SK-N-SH (cell line): Measurements from ENCODE around the gene TIGD3. TPM values are rescaled to one million over a fixed set of nuclear protein-coding genes. Genes with fewer than 3 reads are reported as not detected.

Source experiments
- CTCF ChIA-PET: fragments of 300-600, 350-600 bp; formaldehyde crosslinking; extraction: SDS; loops from one replicate; lab custom pipeline; 2021; lab: Yijun Ruan, JAX
- POLR2A ChIA-PET: fragments of 350-600 bp; sonication (Branson Sonifier 250); formaldehyde crosslinking; extraction: SDS; loops from one replicate; lab custom pipeline; 2020; ENCODE audit warnings: antibody characterized with exemption, inconsistent platforms; lab: Yijun Ruan, JAX
- DNase-seq: peaks from one replicate; pipeline ENCODE4 v3.0.0; 2012
- H2AFZ ChIP-seq: fragments of 200-600 bp; sonication (generic); 2 replicates; pipeline ENCODE4 v1.8.1; 2016; ENCODE audit warnings: antibody characterized with exemption, mild to moderate bottlenecking, low read depth
- H3F3A ChIP-seq: fragments of 200-600 bp; sonication (generic); replicated peaks from 2 replicates; pipeline ENCODE3; 2016; ENCODE audit warnings: antibody characterized with exemption, mild to moderate bottlenecking; ENCODE audit not compliant: insufficient read depth
- H3K27ac ChIP-seq, 2 experiments: fragments of 200-500 bp in 1 of 2; fragments of 200-600 bp in 1 of 2; sonication (Bioruptor generic) in 1 of 2; sonication (generic), shearing (Covaris generic) in 1 of 2; 2 replicates each; pipeline versions ENCODE4 v1.5.1 to v1.6.1; 2014 to 2016; ENCODE audit warnings: low read depth in 2 of 2, inconsistent platforms in 1 of 2, low read length in 1 of 2, mild to moderate bottlenecking in 1 of 2, mixed read lengths in 1 of 2
- H3K27me3 ChIP-seq: fragments of 200-600 bp; sonication (generic), shearing (Covaris generic); 2 replicates; pipeline ENCODE4 v1.6.1; 2016; ENCODE audit warnings: mixed run types; ENCODE audit not compliant: insufficient read depth
- H3K36me3 ChIP-seq, 2 experiments: fragments of 200-500 bp in 1 of 2; fragments of 200-600 bp in 1 of 2; sonication (Bioruptor generic) in 1 of 2; sonication (generic) in 1 of 2; replicated peaks in 1 of 2; 2 replicates each; pipeline versions ENCODE3 to v1.5.1; 2014 to 2016; ENCODE audit warnings: low read length in 1 of 2, mild to moderate bottlenecking in 1 of 2; ENCODE audit not compliant: insufficient read depth in 2 of 2, control insufficient read depth in 1 of 2
- H3K4me1 ChIP-seq, 2 experiments: fragments of 200-500 bp in 1 of 2; fragments of 200-600 bp in 1 of 2; sonication (Bioruptor generic) in 1 of 2; sonication (generic), shearing (Covaris generic) in 1 of 2; 2 replicates each; pipeline versions ENCODE4 v1.5.1 to v1.6.1; 2014 to 2016; ENCODE audit warnings: low read depth in 1 of 2, low read length in 1 of 2, mixed run types in 1 of 2; ENCODE audit not compliant: insufficient read depth in 2 of 2, control insufficient read depth in 1 of 2
- H3K4me2 ChIP-seq: fragments of 200-600 bp; sonication (generic), shearing (Covaris generic); 2 replicates; pipeline ENCODE4 v1.6.1; 2017; ENCODE audit warnings: mixed run types
- H3K4me3 ChIP-seq, 2 experiments: fragments of 200-500 bp in 1 of 2; fragments of 200-600 bp in 1 of 2; sonication (Bioruptor generic) in 1 of 2; sonication (generic), shearing (Covaris generic) in 1 of 2; 2 replicates each; pipeline versions ENCODE4 v1.5.1 to v1.8.1; 2014 to 2016; ENCODE audit warnings: low read depth in 2 of 2, inconsistent platforms in 1 of 2, low read length in 1 of 2, mild to moderate bottlenecking in 1 of 2, mixed read lengths in 1 of 2, moderate library complexity in 1 of 2
- H3K79me2 ChIP-seq: fragments of 200-600 bp; sonication (generic); 2 replicates; pipeline ENCODE4 v1.8.1; 2017; ENCODE audit warnings: mild to moderate bottlenecking; ENCODE audit not compliant: insufficient read depth
- H3K9ac ChIP-seq: fragments of 200-600 bp; sonication (generic); 2 replicates; pipeline ENCODE4 v1.6.1; 2017; ENCODE audit warnings: mixed run types
- H3K9me2 ChIP-seq: fragments of 200-600 bp; sonication (generic); 2 replicates; pipeline ENCODE4 v1.6.1; 2017; ENCODE audit warnings: mixed run types
- H3K9me3 ChIP-seq: fragments of 200-600 bp; sonication (generic); 2 replicates; pipeline ENCODE4 v1.6.1; 2017; ENCODE audit warnings: mixed run types, mild to moderate bottlenecking, moderate library complexity
- H4K20me1 ChIP-seq: fragments of 200-600 bp; sonication (generic); 2 replicates; pipeline ENCODE4 v1.6.1; 2017; ENCODE audit warnings: mild to moderate bottlenecking, mixed run types; ENCODE audit not compliant: insufficient read depth
- ELF1 ChIP-seq: IDR thresholded peaks from 2 replicates; pipeline ENCODE4 v1.4.0; 2012
- EP300 ChIP-seq, 2 experiments: IDR thresholded peaks; 2 replicates each; pipeline versions ENCODE4 v1.4.0 to v1.6.1; 2012; ENCODE audit warnings: borderline replicate concordance in 1 of 2, low read depth in 1 of 2, low read length in 1 of 2
- EZH2phosphoT487 ChIP-seq: fragments of 200-600 bp; sonication (generic); IDR thresholded peaks from 2 replicates; pipeline ENCODE4 v1.6.1; 2017; ENCODE audit warnings: low read depth, mixed run types, mild to moderate bottlenecking, antibody characterized with exemption, moderate library complexity, borderline replicate concordance
- FOXJ3 ChIP-seq: sonication (generic); formaldehyde crosslinking; IDR thresholded peaks from 2 replicates; pipeline ENCODE4 v1.5.1; 2020; ENCODE audit warnings: mild to moderate bottlenecking, missing genetic modification reagents
- FOXM1 ChIP-seq: IDR thresholded peaks from 2 replicates; pipeline ENCODE4 v1.4.0; 2012; ENCODE audit warnings: low read depth, mild to moderate bottlenecking
- MEF2A ChIP-seq: IDR thresholded peaks from 2 replicates; pipeline ENCODE4 v1.4.0; 2012; ENCODE audit warnings: low read depth, borderline replicate concordance
- MXI1 ChIP-seq: IDR thresholded peaks from 2 replicates; pipeline ENCODE4 v1.6.1; 2012; ENCODE audit warnings: mild to moderate bottlenecking, low read depth, low read length, improper control_type of control experiment
- NFIC ChIP-seq: IDR thresholded peaks from 2 replicates; pipeline ENCODE4 v1.4.0; 2012; ENCODE audit warnings: borderline replicate concordance
- POLR2AphosphoS5 ChIP-seq: IDR thresholded peaks from 2 replicates; pipeline ENCODE4 v1.6.1; 2012; ENCODE audit warnings: low read depth, low read length
- RAD21 ChIP-seq: IDR thresholded peaks from 2 replicates; pipeline ENCODE4 v1.6.1; 2012; ENCODE audit warnings: mild to moderate bottlenecking, low read length
- RXRA ChIP-seq: IDR thresholded peaks from 2 replicates; pipeline ENCODE4 v1.4.0; 2012; ENCODE audit warnings: low read depth, mild to moderate bottlenecking, borderline replicate concordance
- SMC3 ChIP-seq: IDR thresholded peaks from 2 replicates; pipeline ENCODE4 v1.6.1; 2012; ENCODE audit warnings: low read depth, low read length, improper control_type of control experiment
- TAF1 ChIP-seq: IDR thresholded peaks from 2 replicates; pipeline ENCODE4 v1.6.1; 2012; ENCODE audit warnings: low read depth, mild to moderate bottlenecking, low read length, moderate library complexity, borderline replicate concordance
- TEAD4 ChIP-seq: IDR thresholded peaks from 2 replicates; pipeline ENCODE4 v1.4.0; 2012; ENCODE audit warnings: mild to moderate bottlenecking, borderline replicate concordance; ENCODE audit not compliant: insufficient read depth
- WGBS: methylation state at CpG from one replicate; pipeline ENCODE4 v1.1.6; 2017; ENCODE audit warnings: low lambda C conversion rate; 5-methylcytosine and 5-hydroxymethylcytosine counted together
- polyA plus RNA-seq, 3 experiments: library from polyadenylated mRNA; depleted of rRNA; stranded (reverse); fragments of >200 nt; gene quantifications; 2 replicates each; pipeline ENCODE4 v1.2.3, GENCODE V29; 2012
- TF ChIP-seq, protein P1 (sequence below): IDR thresholded peaks from 2 replicates; pipeline ENCODE4 v1.6.1; 2012; ENCODE audit warnings: mild to moderate bottlenecking, low read depth, low read length, moderate library complexity
- TF ChIP-seq, protein P2 (sequence below): IDR thresholded peaks from 2 replicates; pipeline ENCODE4 v1.4.0; 2012; ENCODE audit warnings: low read depth
- TF ChIP-seq, protein P3 (sequence below): IDR thresholded peaks from 2 replicates; pipeline ENCODE4; 2012

The TIGD3 gene
- polyA plus RNA-seq, 1 of the 3 experiments (the other 2 are of a cell fraction): 0.41 TPM

DNA sequence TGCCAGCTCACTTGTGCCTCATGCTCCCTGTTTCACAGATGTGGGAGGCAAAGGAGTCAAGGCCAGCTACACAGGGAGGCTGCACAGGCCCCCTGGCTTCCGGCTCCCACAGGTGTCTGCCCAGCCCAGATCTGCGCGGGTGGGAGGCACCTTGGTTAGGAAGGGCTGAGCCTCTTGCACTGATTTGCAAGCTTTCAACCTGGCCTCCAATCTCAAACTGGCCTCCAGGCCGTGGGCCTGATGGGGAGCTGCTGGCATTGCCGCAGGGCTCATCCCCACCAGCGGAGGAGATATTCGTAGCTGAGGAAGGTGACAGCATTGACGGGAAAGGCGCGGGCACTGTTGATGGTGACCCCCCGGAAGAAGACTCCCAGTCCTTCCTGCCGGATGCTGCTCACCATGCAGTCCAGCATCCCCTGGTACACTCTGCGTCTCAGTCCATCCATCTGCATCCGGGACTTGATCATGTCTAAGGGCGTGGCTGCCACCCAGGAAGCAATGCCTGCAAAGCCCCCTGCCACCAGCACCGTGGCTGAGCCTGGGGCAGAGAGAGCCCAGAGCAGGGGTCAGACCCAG is 21.7 kb downstream of the TIGD3 start:
- WGBS: 92% methylated on average over 15 of the region's 16 CpGs
- CTCF ChIA-PET: interaction anchor here (0.7 to 1.9 kb wide), 5 partner anchors 10 to 218 kb away, joined by 3 to 8 read pairs (median 4); no protein-coding TSS in a partner anchor
- no peaks in the 10 kb centered on the region for H3K36me3 ChIP-seq

More for the DNA sequence above, 21.7 kb downstream of the TIGD3 start:
- no peaks in the 10 kb centered on the region for H3K9me2 ChIP-seq
- no peak overlapping the region for H3K4me2 ChIP-seq
- H3K27me3 ChIP-seq: no peaks in the 10 kb centered on the region
- POLR2A ChIA-PET: interaction anchor here (1.0 to 1.4 kb wide), 3 partner anchors 48 to 124 kb away, joined by 4 read pairs; no protein-coding TSS in a partner anchor
- no peaks in the 10 kb centered on the region for H4K20me1 ChIP-seq
- no peaks in the 10 kb centered on the region for H3K9me3 ChIP-seq
- peaks cover 0 to 25% of the 10 kb centered on the region in 2 experiments; a peak in 1 of 4 replicates for H3K4me1 ChIP-seq
- TF ChIP-seq EZH2phosphoT487 (no peak), TEAD4 (no peak), FOXJ3 (no peak), POLR2AphosphoS5 (no peak), RXRA (no peak), MXI1 (no peak), MEF2A (no peak), SMC3 (no peak), RAD21 (no peak), EP300 (IDR thresholded peaks at IDR 0.05; ENCODE audit: borderline replicate concordance in 1 of 2, low read depth in 1 of 2, low read length in 1 of 2) (no peak), TAF1 (no peak), ELF1 (no peak), NFIC (no peak), FOXM1 (no peak)
- TF ChIP-seq, protein P1, sequence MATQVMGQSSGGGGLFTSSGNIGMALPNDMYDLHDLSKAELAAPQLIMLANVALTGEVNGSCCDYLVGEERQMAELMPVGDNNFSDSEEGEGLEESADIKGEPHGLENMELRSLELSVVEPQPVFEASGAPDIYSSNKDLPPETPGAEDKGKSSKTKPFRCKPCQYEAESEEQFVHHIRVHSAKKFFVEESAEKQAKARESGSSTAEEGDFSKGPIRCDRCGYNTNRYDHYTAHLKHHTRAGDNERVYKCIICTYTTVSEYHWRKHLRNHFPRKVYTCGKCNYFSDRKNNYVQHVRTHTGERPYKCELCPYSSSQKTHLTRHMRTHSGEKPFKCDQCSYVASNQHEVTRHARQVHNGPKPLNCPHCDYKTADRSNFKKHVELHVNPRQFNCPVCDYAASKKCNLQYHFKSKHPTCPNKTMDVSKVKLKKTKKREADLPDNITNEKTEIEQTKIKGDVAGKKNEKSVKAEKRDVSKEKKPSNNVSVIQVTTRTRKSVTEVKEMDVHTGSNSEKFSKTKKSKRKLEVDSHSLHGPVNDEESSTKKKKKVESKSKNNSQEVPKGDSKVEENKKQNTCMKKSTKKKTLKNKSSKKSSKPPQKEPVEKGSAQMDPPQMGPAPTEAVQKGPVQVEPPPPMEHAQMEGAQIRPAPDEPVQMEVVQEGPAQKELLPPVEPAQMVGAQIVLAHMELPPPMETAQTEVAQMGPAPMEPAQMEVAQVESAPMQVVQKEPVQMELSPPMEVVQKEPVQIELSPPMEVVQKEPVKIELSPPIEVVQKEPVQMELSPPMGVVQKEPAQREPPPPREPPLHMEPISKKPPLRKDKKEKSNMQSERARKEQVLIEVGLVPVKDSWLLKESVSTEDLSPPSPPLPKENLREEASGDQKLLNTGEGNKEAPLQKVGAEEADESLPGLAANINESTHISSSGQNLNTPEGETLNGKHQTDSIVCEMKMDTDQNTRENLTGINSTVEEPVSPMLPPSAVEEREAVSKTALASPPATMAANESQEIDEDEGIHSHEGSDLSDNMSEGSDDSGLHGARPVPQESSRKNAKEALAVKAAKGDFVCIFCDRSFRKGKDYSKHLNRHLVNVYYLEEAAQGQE: no peak
- TF ChIP-seq, protein P2, sequence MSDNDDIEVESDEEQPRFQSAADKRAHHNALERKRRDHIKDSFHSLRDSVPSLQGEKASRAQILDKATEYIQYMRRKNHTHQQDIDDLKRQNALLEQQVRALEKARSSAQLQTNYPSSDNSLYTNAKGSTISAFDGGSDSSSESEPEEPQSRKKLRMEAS: no peak
- TF ChIP-seq, protein P3, sequence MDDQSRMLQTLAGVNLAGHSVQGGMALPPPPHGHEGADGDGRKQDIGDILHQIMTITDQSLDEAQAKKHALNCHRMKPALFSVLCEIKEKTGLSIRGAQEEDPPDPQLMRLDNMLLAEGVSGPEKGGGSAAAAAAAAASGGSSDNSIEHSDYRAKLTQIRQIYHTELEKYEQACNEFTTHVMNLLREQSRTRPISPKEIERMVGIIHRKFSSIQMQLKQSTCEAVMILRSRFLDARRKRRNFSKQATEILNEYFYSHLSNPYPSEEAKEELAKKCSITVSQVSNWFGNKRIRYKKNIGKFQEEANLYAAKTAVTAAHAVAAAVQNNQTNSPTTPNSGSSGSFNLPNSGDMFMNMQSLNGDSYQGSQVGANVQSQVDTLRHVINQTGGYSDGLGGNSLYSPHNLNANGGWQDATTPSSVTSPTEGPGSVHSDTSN: no peak
- no peak for DNase-seq
- no peak overlapping the region for H3K27ac ChIP-seq
- H3K9ac ChIP-seq: no peak overlapping the region
- no peak overlapping the region for H3K4me3 ChIP-seq
- no peak overlapping the region for H2AFZ ChIP-seq
- peaks cover 14% of the 10 kb centered on the region for H3F3A ChIP-seq
- peaks cover 6% of the 10 kb centered on the region for H3K79me2 ChIP-seq
